ENCODE data around the gene CRYGA.

GRCh38 chr2:208122248-208122647 is 41.1 kb downstream of the CRYGA start:
- no peak for TF ChIP-seq HDGF (IDR thresholded peaks at IDR 0.05; ENCODE audit: borderline replicate concordance)
- TF ChIP-seq SUZ12 (IDR thresholded peaks at IDR 0.05) = no peak
- TF ChIP-seq SP1 (IDR thresholded peaks at IDR 0.05) = no peak
- no peak for TF ChIP-seq TARDBP (IDR thresholded peaks at IDR 0.05)
- TF ChIP-seq ZNF384 (IDR thresholded peaks at IDR 0.05) = no peak
- no peak for TF ChIP-seq BHLHE40 (IDR thresholded peaks at IDR 0.05; ENCODE audit: borderline replicate concordance)
- no peak for TF ChIP-seq L3MBTL2 (conservative IDR thresholded peaks at IDR 0.05)
- no peak for TF ChIP-seq FOXM1 (IDR thresholded peaks at IDR 0.05; ENCODE audit: borderline replicate concordance)
- TF ChIP-seq ELF4 (IDR thresholded peaks at IDR 0.05) = no peak
- TF ChIP-seq FOXA1 (IDR thresholded peaks at IDR 0.05) = no peak
- TF ChIP-seq NFRKB (IDR thresholded peaks at IDR 0.05) = no peak

Measured in HEK293T (cell line).